HCT116 (cell line): ENCODE measurements around the gene IL17RA. TPM values are rescaled to one million over a fixed set of nuclear protein-coding genes. Genes with fewer than 3 reads are reported as not detected.

Source experiments
- ATAC-seq: fragments of 200-7000 bp; cut with Tn5 transposase; 2 replicates; pipeline ENCODE4 v1.9.1; 2020; ENCODE audit warnings: mild to moderate bottlenecking, moderate library complexity
- BruUV-seq: library from RNA; stranded (reverse); fragments of 400-500 nt; replicated peaks from 2 replicates; lab custom pipeline; 2021; lab: Mats Ljungman, UMichigan
- CTCF ChIA-PET: fragments of 300-600 bp; sonication (Branson Sonifier 250); formaldehyde crosslinking; loops from one replicate; lab custom pipeline; 2021; ENCODE audit warnings: antibody characterized with exemption; lab: Charles Lee
- POLR2A ChIA-PET: fragments of 300-600, 350-600 bp; sonication (Branson Sonifier 250); formaldehyde crosslinking; loops from one replicate; lab custom pipeline; 2021; ENCODE audit warnings: antibody characterized with exemption; lab: Charles Lee
- RAD21 ChIA-PET, 2 experiments: fragments of 300-600 bp; sonication (Branson Sonifier 250); formaldehyde crosslinking; loops; one replicate each; lab custom pipeline; 2023; ENCODE audit warnings: low total read pairs in 2 of 2; ENCODE audit not compliant: uncharacterized antibody in 2 of 2, unreplicated experiment in 2 of 2, low non-redundant PET in 1 of 2; lab: Charles Lee
- DNase-seq: peaks from one replicate; pipeline ENCODE4 v3.0.0-alpha.2; 2010; ENCODE audit warnings: low read depth, low spot score
- H2AFZ ChIP-seq: fragments of 200-600 bp; shearing (Covaris generic), sonication (generic); 2 replicates; pipeline ENCODE4 v1.6.1; 2017; ENCODE audit warnings: low read depth, mixed run types, mixed read lengths, antibody characterized with exemption, low read length; ENCODE audit not compliant: poor library complexity, severe bottlenecking
- H3K27ac ChIP-seq: 2 replicates; pipeline ENCODE4 v1.5.1; 2012; ENCODE audit warnings: low read depth, low read length
- H3K27me3 ChIP-seq: fragments of 200-600 bp; sonication (generic); 2 replicates; pipeline ENCODE4 v1.6.1; 2016; ENCODE audit warnings: mixed run types, low read length, mixed read lengths; ENCODE audit not compliant: insufficient read depth
- H3K36me3 ChIP-seq, 2 experiments: fragments of 200-500 bp in 1 of 2; fragments of 200-600 bp in 1 of 2; sonication (Bioruptor generic) in 1 of 2; sonication (generic) in 1 of 2; 2 replicates each; pipeline versions ENCODE4 v1.5.1 to v1.6.1; 2014 to 2016; ENCODE audit warnings: low read length in 2 of 2, inconsistent platforms in 1 of 2, mixed read lengths in 1 of 2, mixed run types in 1 of 2; ENCODE audit not compliant: insufficient read depth in 2 of 2, control insufficient read depth in 1 of 2
- H3K4me1 ChIP-seq, 2 experiments: fragments of 200-600 bp in 1 of 2; sonication (generic) in 1 of 2; 2 replicates each; pipeline versions ENCODE4 v1.5.1 to v1.6.1; 2012 to 2017; ENCODE audit warnings: low read length in 2 of 2, inconsistent platforms in 1 of 2, mild to moderate bottlenecking in 1 of 2, mixed read lengths in 1 of 2, mixed run types in 1 of 2, moderate library complexity in 1 of 2; ENCODE audit not compliant: insufficient read depth in 2 of 2, control insufficient read depth in 1 of 2
- H3K4me2 ChIP-seq: fragments of 200-600 bp; sonication (generic); 2 replicates; pipeline ENCODE4 v1.6.1; 2017; ENCODE audit warnings: mixed run types, low read length, mixed read lengths
- H3K4me3 ChIP-seq, 2 experiments: fragments of 200-600 bp in 1 of 2; sonication (generic) in 1 of 2; replicated peaks in 1 of 2; 2 replicates each; pipeline ENCODE4 v1.5.1; 2011 to 2016; ENCODE audit warnings: low read length in 2 of 2, control low read depth in 1 of 2, low read depth in 1 of 2, mild to moderate bottlenecking in 1 of 2, mixed read lengths in 1 of 2, mixed run types in 1 of 2
- H3K79me2 ChIP-seq: fragments of 200-600 bp; sonication (generic); 2 replicates; pipeline ENCODE4 v1.6.1; 2017; ENCODE audit warnings: mild to moderate bottlenecking, mixed run types, low read length, moderate library complexity, mixed read lengths; ENCODE audit not compliant: insufficient read depth
- H3K9ac ChIP-seq: fragments of 200-600 bp; sonication (generic); 2 replicates; pipeline ENCODE4 v1.6.1; 2016; ENCODE audit warnings: low read length, mixed read lengths
- H3K9me2 ChIP-seq: fragments of 200-600 bp; sonication (generic), shearing (Covaris generic); 2 replicates; pipeline ENCODE4 v1.6.1; 2017; ENCODE audit warnings: mixed run types, mild to moderate bottlenecking, moderate library complexity; ENCODE audit not compliant: insufficient read depth
- H3K9me3 ChIP-seq, 2 experiments: fragments of 200-500 bp in 1 of 2; fragments of 200-600 bp in 1 of 2; sonication (Bioruptor generic) in 1 of 2; sonication (generic) in 1 of 2; 2 replicates each; pipeline ENCODE4 v1.6.1; 2014 to 2017; ENCODE audit warnings: low read length in 2 of 2, mixed read lengths in 2 of 2, inconsistent platforms in 1 of 2, low read depth in 1 of 2, mild to moderate bottlenecking in 1 of 2, mixed run types in 1 of 2, moderate library complexity in 1 of 2; ENCODE audit not compliant: control insufficient read depth in 1 of 2, insufficient read depth in 1 of 2
- H4K20me1 ChIP-seq: fragments of 200-600 bp; sonication (generic), shearing (Covaris generic); 2 replicates; pipeline ENCODE4 v1.6.1; 2017; ENCODE audit warnings: mixed run types, mild to moderate bottlenecking, moderate library complexity; ENCODE audit not compliant: insufficient read depth
- ELF1 ChIP-seq: IDR thresholded peaks from 2 replicates; pipeline ENCODE4 v1.6.1; 2012; ENCODE audit warnings: low read depth, borderline replicate concordance
- SP1 ChIP-seq: IDR thresholded peaks from 2 replicates; pipeline ENCODE4 v1.6.1; 2012; ENCODE audit warnings: low read depth
- intact Hi-C: fragments of 100-400 bp; cut with micrococcal nuclease; formaldehyde crosslinking; loops from 2 replicates; pipeline ENCODE4 v1.10.0; 2022
- total RNA-seq: library from RNA; stranded (reverse); gene quantifications from one replicate; pipeline ENCODE4 v1.2.1, GENCODE V29; 2021; ENCODE audit not compliant: unreplicated experiment
- TF ChIP-seq, protein P1 (sequence below): IDR thresholded peaks from 2 replicates; pipeline ENCODE4 v1.6.1; 2012; ENCODE audit warnings: low read depth
- TF ChIP-seq, protein P2 (sequence below): IDR thresholded peaks from 2 replicates; pipeline ENCODE4 v1.6.1; 2012

IL17RA gene
- total RNA-seq, 1 experiment from 2014 or later, result 17.3 TPM

DNA sequence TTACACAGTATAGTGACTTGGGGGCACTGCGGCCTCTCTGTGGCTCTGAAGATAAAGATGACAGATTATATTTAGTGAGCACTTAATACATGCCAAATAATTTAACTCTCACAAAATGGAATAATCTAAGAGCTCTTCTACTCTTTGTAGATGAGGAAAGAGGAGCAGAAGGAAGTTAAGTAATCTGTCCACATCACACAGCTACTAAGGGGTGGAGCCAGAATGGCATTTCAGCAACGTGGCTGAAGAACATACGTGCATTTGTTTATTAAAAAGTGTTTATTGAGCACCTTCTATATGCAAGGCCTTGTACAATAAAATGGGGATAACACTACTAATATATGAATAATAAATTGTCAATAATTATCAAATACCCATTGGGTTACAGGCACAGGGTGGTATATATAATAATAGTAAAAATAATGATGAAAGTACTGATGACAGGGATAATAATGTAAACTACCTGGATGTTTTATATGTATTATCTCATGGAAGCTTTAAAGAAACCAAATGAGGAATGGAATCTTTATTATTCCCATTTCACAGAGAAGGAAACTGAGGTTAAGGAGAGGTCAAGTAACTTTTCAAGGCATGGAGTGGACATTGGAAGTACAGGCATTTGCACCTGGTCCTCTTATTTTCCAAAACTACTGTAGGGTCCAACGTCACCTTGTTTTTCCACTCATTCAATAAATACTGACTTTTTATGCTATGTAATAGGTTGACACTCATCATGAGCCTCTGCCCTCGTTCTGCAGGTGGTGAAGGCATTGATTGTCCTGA is 38.0 kb upstream of the IL17RA start:
- CTCF ChIA-PET, result no interaction called here
- DNase-seq (no peak), ATAC-seq (no peak)
- intact Hi-C loops, result loop anchor here (5.0 kb wide), 1 partner anchor 104 kb away; no protein-coding TSS in a partner anchor
- POLR2A ChIA-PET, result no interaction called here
- Histone ChIP-seq H3K27ac (no peak overlapping the region), H3K4me2 (no peak overlapping the region), H3K9me3 (no peaks in the 10 kb centered on the region), H3K36me3 (peaks cover 16 to 32% of the 10 kb centered on the region in 2 experiments; a peak in 3 of 4 replicates), H3K27me3 (no peaks in the 10 kb centered on the region), H3K4me3 (no peak overlapping the region), H3K9me2 (no peaks in the 10 kb centered on the region), H2AFZ (no peak overlapping the region), H3K4me1 (no peaks in the 10 kb centered on the region), H3K9ac (no peak overlapping the region), H4K20me1 (0 out of 2 replicates have a peak, but pooled peaks cover 3% of the 10 kb centered on the region), H3K79me2 (peaks cover 45% of the 10 kb centered on the region)
- no peak for TF ChIP-seq ELF1
- RAD21 ChIA-PET, result no interaction called here
- no TSS peak for BruUV-seq

DNA sequence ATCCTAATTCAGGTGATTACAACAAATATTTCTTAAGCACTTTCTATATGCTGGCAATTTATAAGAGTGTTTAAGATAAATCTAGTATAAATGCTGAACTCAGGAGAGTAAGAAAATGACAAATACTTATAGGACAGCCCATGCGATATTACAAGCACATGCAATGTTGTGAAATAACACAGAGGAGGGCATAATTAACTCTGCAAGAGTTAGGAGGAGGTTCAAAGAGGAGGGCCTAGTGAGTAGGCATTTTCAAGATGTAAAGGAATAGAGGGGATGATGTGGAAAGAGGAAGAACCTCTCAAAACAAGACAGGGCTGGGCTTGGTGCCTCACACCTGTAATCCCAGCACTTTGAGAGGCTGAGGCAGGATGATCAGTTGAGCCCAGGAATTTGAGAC is 37.1 kb upstream of the IL17RA start:
- no peaks in the 10 kb centered on the region for H3K9me3 ChIP-seq
- POLR2A ChIA-PET, result no interaction called here
- intact Hi-C loops, result loop anchor here (5.0 kb wide), 1 partner anchor 105 kb away; no protein-coding TSS in a partner anchor
- TF ChIP-seq, protein P1, sequence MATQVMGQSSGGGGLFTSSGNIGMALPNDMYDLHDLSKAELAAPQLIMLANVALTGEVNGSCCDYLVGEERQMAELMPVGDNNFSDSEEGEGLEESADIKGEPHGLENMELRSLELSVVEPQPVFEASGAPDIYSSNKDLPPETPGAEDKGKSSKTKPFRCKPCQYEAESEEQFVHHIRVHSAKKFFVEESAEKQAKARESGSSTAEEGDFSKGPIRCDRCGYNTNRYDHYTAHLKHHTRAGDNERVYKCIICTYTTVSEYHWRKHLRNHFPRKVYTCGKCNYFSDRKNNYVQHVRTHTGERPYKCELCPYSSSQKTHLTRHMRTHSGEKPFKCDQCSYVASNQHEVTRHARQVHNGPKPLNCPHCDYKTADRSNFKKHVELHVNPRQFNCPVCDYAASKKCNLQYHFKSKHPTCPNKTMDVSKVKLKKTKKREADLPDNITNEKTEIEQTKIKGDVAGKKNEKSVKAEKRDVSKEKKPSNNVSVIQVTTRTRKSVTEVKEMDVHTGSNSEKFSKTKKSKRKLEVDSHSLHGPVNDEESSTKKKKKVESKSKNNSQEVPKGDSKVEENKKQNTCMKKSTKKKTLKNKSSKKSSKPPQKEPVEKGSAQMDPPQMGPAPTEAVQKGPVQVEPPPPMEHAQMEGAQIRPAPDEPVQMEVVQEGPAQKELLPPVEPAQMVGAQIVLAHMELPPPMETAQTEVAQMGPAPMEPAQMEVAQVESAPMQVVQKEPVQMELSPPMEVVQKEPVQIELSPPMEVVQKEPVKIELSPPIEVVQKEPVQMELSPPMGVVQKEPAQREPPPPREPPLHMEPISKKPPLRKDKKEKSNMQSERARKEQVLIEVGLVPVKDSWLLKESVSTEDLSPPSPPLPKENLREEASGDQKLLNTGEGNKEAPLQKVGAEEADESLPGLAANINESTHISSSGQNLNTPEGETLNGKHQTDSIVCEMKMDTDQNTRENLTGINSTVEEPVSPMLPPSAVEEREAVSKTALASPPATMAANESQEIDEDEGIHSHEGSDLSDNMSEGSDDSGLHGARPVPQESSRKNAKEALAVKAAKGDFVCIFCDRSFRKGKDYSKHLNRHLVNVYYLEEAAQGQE, result no peak
- TF ChIP-seq SP1, result no peak
- TF ChIP-seq, protein P2, sequence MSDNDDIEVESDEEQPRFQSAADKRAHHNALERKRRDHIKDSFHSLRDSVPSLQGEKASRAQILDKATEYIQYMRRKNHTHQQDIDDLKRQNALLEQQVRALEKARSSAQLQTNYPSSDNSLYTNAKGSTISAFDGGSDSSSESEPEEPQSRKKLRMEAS, result no peak
- no peaks in the 10 kb centered on the region for H3K27me3 ChIP-seq
- BruUV-seq, result no TSS peak
- H3K4me2 ChIP-seq, result no peak overlapping the region
- RAD21 ChIA-PET, result no interaction called here
- H3K36me3 ChIP-seq, result peaks cover 16 to 35% of the 10 kb centered on the region in 2 experiments; a peak in 3 of 4 replicates
- ATAC-seq (no peak), DNase-seq (no peak)
- H3K4me3 ChIP-seq, result no peak overlapping the region
- CTCF ChIA-PET, result no interaction called here
- H3K9me2 ChIP-seq, result no peaks in the 10 kb centered on the region
- H3K79me2 ChIP-seq, result peaks cover 36% of the 10 kb centered on the region
- no peaks in the 10 kb centered on the region for H3K4me1 ChIP-seq
- 0 out of 2 replicates have a peak, but pooled peaks cover 3% of the 10 kb centered on the region for H4K20me1 ChIP-seq
- H3K9ac ChIP-seq, result no peak overlapping the region
- no peak overlapping the region for H3K27ac ChIP-seq
- no peak overlapping the region for H2AFZ ChIP-seq
